DMS114 treated with DMSO at 0.1 percent for 48 hours (cell line): ENCODE data around the gene DGCR2.
"Not testable (repeated sequence)": the region's sequence is repeated elsewhere in the genome, so short reads cannot be mapped to it uniquely, and the experiment has no call there.

ENCODE experiments used
- DNase-seq: peaks from one replicate; lab custom pipeline; 2025; ENCODE audit not compliant: unreplicated experiment; lab: John Stamatoyannopoulos, UW

The DGCR2 gene

GRCh38 chr22:19061471-19062138 is 60.6 kb downstream of the DGCR2 start:
- no peak for DNase-seq

DNA sequence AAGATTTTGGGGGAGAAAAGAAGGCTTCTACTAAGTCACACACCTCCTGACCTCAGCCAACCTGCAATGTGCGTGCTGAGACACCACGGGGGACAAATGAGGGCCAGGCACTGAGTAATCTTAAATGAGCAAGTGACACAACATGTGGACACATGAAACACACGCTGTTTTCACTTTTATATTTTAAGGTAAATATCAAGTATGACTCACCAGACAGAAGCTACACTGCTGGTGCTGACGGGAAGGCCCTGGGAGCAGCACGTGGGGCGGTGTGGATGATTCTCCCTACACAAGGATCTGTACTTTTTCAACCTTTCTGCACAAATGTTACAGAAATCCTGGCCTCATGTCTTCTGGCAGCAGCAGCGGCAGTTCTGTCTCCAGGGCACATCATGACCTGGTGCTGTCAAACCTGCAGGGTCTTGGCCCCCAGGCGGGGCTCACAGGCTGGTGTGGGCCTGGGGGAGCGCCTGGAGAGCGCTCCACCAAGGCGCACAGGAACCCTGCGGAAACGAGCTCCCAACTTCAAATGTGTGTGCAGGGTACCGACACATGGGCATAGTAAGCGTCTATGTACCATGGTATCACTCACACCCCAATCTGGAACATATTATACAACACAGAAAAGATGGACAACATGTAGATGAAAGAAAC is 61.7 kb downstream of the DGCR2 start:
- no peak for DNase-seq

DNA sequence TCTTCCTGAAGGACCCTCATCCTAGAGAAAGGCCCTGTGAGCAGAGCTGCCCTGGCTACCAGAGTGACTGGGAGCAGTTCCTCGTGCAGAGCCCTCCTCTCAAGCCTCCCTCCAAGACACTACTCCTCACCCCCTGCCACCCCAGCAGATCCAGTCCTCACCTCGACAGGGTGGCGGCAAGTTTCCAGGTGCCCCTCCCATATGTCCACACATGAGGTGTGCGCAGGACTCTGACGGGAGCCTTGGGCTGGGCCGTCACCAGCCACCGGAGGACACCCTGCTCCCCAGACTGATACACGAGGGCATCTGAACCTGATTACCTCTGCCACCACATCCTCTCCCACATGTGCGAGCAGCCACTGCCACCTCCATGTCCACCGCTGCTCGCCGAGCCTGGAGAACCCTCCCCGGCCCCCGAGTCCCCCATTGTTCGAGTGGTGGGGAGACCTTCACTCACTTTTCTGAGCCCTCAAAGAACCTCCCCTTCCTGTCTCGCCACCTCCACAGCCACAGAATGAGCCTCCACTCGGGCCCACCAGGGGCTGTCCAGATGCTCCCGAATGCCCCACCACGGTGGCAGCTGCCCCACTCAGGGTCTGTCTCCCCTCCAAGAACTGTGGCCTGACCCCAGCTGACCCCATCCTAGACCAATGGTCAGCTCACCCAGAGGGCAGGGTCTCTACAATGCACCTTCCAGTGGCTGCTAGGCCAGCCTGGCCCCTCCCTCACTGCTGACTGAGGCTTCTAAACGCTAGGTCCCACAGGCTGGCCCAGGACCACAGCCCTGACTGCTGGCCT is 62.5 kb downstream of the DGCR2 start:
- DNase-seq = no peak

GRCh38 chr22:19058713-19059451 is 63.3 kb downstream of the DGCR2 start:
- DNase-seq = no peak

DNA sequence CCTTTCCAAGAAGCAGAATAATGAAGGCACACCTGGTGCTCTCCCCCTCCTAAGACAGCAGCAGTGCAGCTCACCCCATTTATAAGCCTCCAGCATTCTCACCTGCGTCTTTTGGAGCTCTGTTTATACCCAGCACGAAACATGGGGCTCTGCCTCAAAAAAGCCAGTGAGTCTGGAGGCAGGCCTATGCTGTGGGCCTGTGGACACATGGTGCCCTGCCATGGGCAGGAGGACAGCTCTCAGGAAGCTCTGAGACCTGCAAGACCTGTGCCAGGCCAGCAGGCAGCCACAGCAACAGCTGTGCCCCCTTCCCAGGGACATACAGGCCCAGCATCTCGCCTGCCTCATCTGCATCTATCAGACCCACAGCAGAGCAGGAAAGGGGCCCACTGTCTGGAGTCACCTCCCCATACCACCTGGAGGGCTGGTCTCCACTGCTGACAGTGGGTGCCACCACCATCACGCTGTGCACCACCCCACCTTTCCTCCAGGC is 64.2 kb downstream of the DGCR2 start:
- no peak for DNase-seq

DNA sequence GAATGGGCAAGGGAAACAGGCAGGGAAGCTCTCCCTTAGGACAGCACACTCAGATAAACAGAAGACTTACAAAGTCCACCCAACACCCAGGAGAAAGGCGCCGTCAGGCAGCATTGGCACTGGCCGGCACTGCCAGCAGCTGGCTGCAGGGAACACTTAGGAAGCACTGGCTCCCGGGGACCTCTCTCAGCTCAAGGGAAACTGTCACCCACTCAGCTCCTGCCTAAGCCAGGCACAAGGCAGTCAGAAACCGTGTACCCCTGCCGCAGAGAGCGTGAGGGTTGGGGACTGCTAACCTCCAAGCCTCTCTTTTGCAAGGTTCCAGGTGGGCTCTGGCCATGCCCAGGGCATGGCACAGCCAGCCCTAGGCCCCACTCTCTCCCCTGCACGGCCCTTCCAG is 64.7 kb downstream of the DGCR2 start:
- no peak for DNase-seq

- no peak for DNase-seq
These were observed 65.2 kb downstream of the DGCR2 start for GRCh38 chr22:19056951-19057401.

GRCh38 chr22:19055801-19056200 is 66.4 kb downstream of the DGCR2 start:
- no peak for DNase-seq

GRCh38 chr22:19052941-19053541 is 69.2 kb downstream of the DGCR2 start:
- DNase-seq = no peak

DNA sequence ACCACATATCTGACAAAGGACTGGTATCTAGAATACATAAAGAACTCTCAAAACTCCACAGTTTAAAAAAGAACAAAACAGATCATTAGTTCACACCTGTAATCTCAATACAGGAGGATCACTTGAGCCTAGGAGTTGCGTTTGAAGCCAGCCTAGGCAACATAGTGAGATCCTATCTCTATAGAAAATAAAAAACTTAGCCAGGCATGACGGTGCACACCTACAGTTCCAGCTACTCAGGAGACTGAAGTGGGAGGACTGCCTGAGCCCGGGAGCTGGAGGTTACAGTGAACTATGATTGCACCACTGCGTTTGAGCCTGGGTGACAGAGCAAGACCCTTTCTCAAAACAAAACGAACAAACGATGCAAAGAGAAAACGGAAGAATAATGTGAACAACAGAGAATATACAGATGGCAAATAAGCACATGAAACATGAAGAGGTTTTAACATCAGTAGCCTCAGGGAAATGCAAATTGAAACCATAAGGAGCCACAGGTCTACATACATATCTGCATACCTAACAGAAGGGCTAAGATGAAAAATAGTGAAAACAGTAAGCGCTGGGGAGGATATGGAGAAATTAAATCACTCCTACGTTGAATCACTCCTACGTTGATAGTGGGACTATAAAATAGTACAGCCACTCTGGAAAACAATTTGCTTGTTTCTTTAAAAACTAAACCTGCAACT is 70.7 kb downstream of the DGCR2 start:
- DNase-seq = no peak

DNA sequence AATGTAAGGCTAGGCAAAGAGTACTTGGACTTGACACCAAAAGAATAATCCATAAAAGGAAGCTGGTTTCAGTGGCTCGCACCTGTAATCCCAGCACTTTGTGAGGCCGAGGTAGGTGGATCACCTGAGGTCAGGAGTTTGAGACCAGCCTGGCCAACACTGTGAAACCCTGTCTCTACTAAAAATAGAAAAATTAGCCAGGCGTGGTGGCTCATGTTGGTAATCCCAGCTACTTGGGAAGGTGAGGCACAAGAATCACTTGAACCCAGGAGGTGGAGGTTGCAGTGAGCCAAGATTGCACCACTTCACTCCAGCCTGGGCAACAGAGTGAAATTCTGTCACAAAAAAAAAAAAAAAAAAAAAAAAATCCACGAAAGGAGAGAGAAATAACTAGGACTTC is 71.4 kb downstream of the DGCR2 start:
- not testable (repeated sequence) for DNase-seq

DNA sequence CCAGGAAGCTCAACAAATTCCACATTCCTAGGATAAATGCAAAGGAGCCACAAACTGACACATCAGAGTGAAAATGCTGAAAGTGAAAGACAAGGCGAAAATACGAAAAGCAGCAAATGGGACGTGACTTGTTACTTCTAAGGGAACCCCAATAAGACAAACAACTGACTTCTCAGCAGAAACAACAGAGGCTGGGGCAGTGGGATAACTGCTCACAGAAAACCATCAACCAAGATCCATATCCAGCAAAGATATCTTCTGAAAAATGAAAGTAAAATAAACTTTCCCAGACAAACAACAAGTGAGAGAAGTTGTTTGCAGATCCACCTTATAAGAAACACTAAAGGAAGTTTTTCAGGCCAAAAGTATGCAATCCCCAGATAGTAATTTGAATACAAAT is 72.1 kb downstream of the DGCR2 start:
- no peak for DNase-seq

GRCh38 chr22:19048531-19048930 is 73.7 kb downstream of the DGCR2 start:
- DNase-seq = no peak

- no peak for DNase-seq
These were observed 74.2 kb downstream of the DGCR2 start for GRCh38 chr22:19047993-19048392.

DNA sequence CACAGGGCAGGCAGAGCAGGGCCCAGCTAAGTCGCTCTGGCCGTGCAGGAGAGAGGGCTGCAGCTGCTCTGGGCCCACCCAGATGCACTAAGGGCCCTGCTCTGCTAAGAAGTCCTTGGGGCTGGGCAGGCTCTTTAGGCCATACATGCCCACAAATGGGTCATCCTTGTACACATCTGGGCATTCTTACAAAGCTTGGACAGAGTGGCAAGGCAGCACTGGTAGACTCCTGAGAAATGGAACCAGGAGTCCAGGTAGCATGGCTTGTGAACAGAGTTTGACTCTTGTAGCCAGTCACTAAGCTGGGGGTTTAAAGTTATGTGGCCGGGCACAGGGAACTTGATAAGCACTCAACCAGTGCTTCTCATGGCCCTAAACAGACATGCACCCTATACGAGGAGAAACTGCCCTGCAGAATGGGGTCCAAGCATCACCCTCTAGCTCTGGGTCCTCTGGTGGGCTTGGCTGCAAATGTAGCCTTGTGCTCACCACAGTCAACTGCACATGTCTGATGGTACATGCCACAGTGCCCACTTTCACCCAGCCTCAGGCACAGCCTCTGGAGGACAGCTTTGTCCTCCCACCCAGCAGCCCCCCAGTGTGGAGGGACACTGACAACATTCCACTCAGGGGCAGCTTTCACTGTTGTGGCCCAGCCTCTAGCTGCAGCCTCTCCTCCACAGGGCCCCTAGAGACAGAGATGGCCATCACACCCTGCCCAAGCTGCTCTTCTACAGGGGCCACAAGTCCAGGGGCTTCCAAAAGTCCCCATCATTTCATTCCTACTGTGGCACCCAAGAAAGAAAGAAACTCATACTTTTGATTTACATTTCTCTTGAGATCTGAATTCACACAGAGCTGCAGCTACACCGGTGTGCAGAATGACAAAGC is 75.2 kb downstream of the DGCR2 start:
- no peak for DNase-seq

- DNase-seq = no peak
These were observed 75.9 kb downstream of the DGCR2 start for GRCh38 chr22:19046287-19046686.

DNA sequence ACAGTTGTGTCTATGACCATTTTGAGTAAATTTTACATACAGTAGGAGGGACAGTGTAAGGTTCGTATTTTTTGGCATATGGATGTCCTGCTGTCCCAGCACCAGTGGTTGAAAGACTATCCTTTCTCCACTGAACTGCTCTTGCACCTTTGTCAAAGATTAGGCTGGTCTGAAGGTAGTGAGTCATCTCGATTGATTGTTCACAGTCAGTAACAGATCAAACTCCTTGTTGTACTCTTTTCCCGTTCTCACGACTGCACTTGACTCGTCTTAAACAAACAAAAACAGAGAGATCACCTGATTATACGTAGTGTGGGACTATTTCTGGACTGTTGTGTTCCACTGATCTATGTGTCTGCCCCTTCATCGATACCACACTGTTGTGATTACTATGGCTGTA is 77.1 kb downstream of the DGCR2 start:
- DNase-seq = no peak

DNA sequence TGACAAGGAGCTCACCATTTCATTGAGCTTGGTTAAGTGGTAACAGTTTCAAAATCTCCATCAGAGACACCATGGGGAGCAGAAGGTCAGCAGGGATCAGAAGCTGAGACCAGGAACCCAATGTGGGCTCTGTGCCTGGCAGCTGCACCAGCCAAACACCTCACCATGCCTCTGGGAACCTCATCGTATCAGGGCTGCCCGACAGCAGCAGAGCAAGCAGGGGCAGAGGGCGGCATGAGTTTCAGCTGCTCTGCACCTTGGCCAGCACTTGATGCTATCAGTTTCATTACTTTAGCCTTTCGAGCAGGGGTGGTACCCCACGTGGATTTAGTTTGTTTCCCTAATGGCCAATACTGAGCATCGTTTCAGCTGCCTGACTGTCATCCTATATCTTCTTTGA is 77.8 kb downstream of the DGCR2 start:
- no peak for DNase-seq
